Epithelial cell of esophagus (primary cell): ENCODE data around the gene ADAMTSL3.
"Not testable (repeated sequence)": the region's sequence is repeated elsewhere in the genome, so short reads cannot be mapped to it uniquely, and the experiment has no call there.

Experiments used
- DNase-seq: peaks from one replicate; pipeline ENCODE4 v3.0.0; 2010; ENCODE audit warnings: low read depth
- H3K4me3 ChIP-seq: 2 replicates; pipeline ENCODE4 v1.5.1; 2011; ENCODE audit warnings: mild to moderate bottlenecking, low read length, control low read depth
- TF ChIP-seq, protein P1 (sequence below): IDR thresholded peaks from 2 replicates; pipeline ENCODE4 v1.5.1; 2011; ENCODE audit warnings: low read depth, mild to moderate bottlenecking, low read length, control low read depth, inconsistent platforms; ENCODE audit not compliant: insufficient read depth; ENCODE audit errors: missing control alignments

Gene ADAMTSL3

GRCh38 chr15:83961311-83961710, 307.4 kb downstream of the ADAMTSL3 start:
- H3K4me3 ChIP-seq, result no peak overlapping the region
- TF ChIP-seq, protein P1, sequence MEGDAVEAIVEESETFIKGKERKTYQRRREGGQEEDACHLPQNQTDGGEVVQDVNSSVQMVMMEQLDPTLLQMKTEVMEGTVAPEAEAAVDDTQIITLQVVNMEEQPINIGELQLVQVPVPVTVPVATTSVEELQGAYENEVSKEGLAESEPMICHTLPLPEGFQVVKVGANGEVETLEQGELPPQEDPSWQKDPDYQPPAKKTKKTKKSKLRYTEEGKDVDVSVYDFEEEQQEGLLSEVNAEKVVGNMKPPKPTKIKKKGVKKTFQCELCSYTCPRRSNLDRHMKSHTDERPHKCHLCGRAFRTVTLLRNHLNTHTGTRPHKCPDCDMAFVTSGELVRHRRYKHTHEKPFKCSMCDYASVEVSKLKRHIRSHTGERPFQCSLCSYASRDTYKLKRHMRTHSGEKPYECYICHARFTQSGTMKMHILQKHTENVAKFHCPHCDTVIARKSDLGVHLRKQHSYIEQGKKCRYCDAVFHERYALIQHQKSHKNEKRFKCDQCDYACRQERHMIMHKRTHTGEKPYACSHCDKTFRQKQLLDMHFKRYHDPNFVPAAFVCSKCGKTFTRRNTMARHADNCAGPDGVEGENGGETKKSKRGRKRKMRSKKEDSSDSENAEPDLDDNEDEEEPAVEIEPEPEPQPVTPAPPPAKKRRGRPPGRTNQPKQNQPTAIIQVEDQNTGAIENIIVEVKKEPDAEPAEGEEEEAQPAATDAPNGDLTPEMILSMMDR, result no peak
- no peak for DNase-seq

DNA sequence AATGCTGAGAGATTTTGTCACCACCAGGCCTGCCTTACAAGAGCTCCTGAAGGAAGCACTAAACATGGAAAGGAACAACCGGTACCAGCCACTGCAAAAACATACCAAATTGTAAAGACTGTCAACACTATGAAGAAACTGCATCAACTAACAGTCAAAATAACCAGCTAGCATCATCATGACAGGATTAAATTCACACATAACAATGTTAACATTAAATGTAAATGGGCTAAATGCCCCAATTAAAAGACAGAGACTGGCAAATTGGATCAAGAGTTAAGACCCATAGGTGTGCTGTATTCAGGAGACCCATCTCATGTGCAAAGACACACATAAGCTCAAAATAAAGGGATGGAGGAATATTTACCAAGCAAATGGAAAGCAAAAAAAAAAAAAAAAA, 311.0 kb downstream of the ADAMTSL3 start:
- not testable (repeated sequence) for H3K4me3 ChIP-seq, DNase-seq

GRCh38 chr15:83970295-83970890, 316.5 kb downstream of the ADAMTSL3 start:
- TF ChIP-seq, protein P1, result no peak
- DNase-seq, result no peak
- H3K4me3 ChIP-seq, result no peak overlapping the region

GRCh38 chr15:83971992-83972391, 318.1 kb downstream of the ADAMTSL3 start:
- DNase-seq, result no peak
- H3K4me3 ChIP-seq, result no peak overlapping the region
- TF ChIP-seq, protein P1, result no peak

- DNase-seq, result peak; percentile 20
- TF ChIP-seq, protein P1, result peak; percentile 38
- H3K4me3 ChIP-seq, result no peak overlapping the region
Observed at GRCh38 chr15:83973816-83974215, 319.9 kb downstream of the ADAMTSL3 start.

- no peak overlapping the region for H3K4me3 ChIP-seq
Observed at GRCh38 chr15:83977992-83978391, 324.1 kb downstream of the ADAMTSL3 start.

DNA sequence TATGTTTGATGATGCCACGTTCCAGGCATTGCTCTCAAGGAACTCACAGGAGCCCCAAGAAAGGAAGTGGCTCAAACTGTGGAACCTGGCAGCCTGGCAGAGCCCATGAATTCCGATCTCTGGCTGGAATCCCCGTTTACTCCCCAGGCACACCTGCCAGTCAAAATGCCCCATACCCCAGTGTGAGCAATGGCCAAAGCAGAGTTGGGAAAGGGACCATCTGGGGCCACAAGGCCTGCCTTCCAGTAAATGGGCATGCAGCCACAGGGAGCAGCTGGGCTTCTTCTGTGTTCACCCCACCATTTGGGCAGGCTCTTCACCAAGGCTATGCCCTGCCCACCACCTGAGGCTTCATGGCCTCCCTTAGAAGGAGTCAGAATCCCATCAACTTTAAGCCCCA, 324.7 kb downstream of the ADAMTSL3 start:
- DNase-seq, result peak; percentile 44
- TF ChIP-seq, protein P1, result no peak
- no peak overlapping the region for H3K4me3 ChIP-seq

More at GRCh38 chr15:83977992-83978391, 324.1 kb downstream of the ADAMTSL3 start:
- TF ChIP-seq, protein P1, result no peak
- DNase-seq, result peak; percentile 60

DNA sequence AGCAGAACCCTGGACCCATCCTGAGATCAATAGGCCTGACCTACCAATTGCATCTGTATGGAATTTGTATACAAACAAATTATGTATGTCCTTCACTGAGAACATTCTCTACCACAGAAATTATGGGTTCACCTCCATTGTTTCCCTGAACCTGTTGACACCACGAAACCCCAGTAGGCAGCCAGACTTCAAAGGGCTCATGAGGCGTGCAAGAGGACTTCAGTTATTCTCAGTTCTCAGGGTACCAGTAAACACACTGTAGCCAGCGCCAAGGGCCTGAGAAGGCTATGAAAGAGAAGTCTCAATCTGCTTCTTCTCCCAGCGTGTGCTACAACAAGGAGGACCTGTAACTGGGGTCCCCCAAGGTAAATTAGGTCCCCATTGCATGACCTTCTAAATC, 326.7 kb downstream of the ADAMTSL3 start:
- DNase-seq, result no peak
- no peak overlapping the region for H3K4me3 ChIP-seq
- TF ChIP-seq, protein P1, result no peak
